GM18858 (cell line): Measurements from ENCODE around the gene FAHD1.

Source experiments
- ATAC-seq: cut with Tn5 transposase; IDR thresholded peaks from one replicate; pipeline ENCODE4 v1.9.1; 2021; ENCODE audit not compliant: unreplicated experiment

Gene FAHD1

DNA sequence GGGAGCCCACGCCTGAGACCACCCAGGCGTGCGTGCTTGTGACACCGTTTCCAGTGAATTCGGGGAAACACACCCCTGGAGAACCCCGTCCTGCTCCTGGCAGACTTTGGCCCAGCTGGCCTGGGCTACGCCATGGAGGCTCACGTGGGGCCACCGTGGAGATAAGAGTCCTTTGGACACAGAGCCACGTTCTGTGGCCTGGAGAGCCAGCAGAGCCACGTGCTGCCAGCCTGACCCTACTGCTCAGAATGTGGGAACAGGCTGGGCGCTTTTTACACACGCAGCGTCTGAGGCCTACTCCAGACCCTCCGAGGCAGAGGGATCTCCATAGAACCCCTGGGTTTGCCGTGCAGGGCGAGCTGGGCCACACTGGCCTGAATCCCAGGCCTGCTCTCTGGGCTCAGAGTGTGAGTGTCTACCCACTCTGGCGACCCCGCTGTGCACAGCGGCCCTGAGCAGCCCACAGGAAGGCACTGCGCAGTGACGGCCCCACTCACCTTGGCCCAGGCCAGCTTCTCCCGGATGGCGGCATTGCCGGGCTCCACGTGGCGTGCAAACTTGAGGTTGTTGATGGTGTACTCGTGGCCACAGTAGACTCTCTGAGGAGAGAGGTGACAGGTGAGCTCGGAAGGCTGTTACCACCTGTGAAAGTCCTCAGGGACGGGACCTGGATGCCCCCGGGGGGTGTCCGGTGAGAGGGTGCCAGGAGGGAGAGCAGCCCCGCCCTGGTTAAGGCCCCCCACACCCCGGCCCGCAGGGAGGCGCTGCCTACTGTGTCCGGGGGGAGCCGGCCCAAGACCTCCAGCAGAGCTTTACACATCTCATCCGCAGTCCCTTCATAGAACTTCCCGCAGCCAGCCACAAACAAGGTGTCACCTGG is 10.4 kb upstream of the FAHD1 start:
- no peak for ATAC-seq

GRCh38 chr16:1817276-1817589 is 9.8 kb upstream of the FAHD1 start:
- ATAC-seq: no peak

DNA sequence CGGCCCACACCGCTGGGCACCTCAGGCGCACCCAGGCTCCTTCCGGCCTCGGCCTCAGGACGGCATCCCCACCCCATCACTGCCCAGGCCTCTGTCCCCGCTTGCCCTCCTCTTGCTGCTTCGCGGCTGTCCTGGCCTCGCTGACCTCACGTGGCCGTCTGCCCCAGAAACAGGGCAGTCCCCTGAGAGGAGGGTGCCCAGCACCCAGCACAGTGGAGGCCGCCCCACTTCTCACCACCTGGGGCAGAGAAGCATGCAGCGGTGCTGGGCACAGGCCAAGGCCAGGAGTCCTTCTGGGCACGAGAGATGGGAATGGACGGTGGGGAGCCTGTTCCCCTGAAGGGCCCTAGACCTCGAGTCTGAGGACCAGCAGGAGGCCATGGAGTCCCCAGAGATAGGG is 9.3 kb upstream of the FAHD1 start:
- ATAC-seq: no peak

- ATAC-seq: no peak
Measured at GRCh38 chr16:1818204-1818872, 8.7 kb upstream of the FAHD1 start.

DNA sequence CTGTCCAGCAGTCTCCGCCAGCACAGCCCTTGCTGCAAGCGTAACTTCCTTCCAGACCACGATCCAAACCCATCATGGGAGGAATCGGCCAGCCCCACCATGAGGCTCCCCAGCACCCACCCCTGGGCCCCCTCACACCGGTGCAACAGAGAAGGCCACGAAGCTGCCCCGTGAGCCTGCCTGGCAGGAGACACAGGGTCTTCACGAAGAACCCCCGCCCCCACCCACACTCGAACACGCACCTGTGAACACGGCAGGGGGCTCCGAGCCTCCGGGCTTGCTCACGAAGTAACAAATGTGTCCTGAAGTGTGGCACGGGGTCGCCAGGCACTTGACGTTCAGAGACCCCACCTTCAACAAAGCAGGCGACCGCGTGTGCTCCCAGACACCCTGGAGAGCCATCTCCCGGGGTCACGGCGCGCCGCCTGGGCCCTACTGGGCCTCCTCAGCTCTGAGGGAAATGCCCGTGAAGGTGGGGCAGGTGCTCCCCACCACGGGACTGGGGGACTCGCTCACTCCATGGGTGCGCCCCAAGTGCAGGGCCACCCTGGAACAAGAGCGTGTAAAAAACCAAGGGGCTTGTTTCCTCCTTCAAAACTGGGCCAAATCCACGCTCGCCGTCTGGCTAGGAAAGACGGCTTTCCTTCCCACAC is 8.0 kb upstream of the FAHD1 start:
- ATAC-seq: no peak

GRCh38 chr16:1819611-1820010 is 7.4 kb upstream of the FAHD1 start:
- ATAC-seq: no peak

DNA sequence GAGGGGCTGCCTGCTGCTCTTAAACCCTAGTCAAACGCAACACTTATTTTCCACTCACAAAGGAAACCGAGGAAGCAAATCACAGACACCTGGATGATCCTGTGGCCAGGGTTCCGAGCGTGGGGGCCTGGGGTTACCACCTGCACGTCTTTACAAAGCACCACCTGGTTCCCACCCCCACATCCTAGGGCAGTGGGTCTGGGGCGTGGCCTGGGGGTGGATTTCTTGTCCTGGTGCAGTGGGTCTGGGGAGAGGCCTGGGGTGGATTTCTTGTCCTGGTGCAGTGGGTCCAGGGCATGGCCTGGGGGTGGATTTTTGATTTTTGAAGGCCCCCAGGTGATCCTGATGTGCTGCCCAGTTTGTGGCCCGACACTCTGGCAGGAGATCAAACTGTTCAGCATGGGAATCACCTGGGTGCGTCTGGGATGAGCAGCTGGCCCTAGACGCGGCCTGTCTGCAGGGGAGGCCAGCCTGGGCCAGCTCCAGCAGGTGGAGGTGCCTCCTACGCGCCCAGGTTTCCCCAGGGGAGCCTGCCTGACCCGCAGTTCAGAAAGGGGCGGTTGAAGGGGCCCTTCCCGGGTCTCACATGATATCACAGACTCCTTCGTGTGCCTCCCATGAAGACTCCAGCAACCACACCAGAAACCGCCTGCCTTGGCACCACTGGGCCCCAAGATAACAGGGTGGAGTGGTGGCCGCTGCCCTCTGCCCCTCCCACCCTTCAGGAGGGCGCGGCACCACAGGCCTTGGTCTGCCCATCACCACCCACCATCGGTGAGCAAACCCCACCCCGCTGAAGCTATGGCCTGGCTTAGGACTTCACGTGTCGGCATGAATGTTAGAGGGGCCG is 6.7 kb upstream of the FAHD1 start:
- no peak for ATAC-seq

GRCh38 chr16:1820946-1821290 is 6.1 kb upstream of the FAHD1 start:
- no peak for ATAC-seq

DNA sequence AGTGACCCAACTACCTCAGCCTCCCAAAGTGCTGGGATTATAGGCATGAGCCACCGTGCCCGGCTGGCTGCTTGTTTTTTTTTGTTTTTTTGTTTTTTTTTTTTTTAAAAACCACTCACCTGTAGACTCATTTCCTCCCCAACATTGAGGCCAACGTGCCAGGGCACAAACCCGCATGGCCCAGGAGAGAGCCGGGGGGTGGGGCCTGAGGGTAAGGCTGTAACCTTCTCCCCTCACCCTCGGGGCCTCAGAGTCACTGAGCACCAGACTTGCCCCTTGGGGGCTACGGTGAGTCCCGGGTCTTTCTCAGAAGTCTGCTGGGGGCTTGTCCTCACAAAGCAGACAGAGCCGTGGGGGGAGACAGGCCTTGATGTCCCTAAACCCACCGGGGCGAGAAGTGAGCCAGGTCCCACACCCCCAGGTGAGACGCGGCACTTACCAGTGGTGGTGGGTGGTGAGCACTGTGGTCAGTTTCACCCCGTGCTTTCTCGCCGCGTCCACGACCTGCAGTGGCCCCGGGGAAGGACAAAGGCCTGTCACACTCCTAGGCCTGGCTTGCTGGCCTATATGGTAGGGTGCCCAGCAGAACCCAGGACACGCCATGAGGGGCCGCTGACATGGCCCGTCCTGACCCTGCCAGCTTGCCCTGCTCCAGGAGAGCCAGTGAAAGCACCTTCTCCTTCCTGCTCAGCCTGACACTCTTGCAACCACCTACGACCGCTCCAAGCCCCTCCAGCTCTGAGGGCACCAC is 5.0 kb upstream of the FAHD1 start:
- no peak for ATAC-seq

DNA sequence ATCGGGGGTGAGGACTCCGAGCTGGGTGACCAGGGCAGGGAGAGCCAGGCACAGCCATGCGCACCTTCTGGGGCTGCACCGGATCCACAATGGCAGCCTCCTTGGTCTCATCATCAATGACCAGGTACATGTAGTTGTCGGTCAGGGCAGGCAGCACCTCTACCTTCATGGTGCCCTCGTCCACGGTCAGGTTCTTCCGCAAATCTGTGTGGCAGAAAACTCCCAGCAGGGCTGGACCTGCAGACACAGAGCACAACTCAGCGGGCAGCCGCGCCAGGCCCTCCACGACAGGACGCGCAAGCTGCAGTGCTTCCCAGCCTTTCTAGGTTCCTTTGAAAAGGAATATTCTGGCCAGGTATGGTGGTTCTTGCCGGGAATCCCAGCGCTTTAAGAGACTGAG is 4.2 kb upstream of the FAHD1 start:
- no peak for ATAC-seq

DNA sequence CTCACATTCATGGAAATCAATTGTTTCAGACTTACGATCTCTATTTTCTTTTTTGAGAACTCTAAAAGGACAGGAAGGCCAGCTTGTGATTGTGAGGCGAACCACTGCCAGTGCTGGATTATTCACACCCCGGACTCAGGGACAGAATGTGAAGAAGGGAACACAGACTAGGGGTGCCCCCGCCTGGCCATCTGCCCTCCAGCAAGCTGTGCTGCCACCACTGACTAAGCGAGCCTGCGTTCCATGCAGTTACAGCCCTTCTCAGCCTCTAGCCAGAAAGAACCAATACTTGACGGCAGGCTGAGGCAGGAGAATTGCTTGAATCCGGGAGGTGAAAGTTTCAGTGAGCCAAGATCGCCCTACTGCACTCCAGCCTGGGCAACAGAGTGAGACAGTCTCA is 3.2 kb upstream of the FAHD1 start:
- no peak for ATAC-seq

GRCh38 chr16:1825381-1825863 is 1.6 kb upstream of the FAHD1 start:
- no peak for ATAC-seq

- peak; percentile 32 for ATAC-seq
Measured at GRCh38 chr16:1825864-1826690, 929 bp upstream of the FAHD1 start.

- ATAC-seq: no peak
Measured at GRCh38 chr16:1828645-1829410, 1.8 kb downstream of the FAHD1 start.

- no peak for ATAC-seq
Measured at GRCh38 chr16:1830213-1830612, 3.2 kb downstream of the FAHD1 start.

DNA sequence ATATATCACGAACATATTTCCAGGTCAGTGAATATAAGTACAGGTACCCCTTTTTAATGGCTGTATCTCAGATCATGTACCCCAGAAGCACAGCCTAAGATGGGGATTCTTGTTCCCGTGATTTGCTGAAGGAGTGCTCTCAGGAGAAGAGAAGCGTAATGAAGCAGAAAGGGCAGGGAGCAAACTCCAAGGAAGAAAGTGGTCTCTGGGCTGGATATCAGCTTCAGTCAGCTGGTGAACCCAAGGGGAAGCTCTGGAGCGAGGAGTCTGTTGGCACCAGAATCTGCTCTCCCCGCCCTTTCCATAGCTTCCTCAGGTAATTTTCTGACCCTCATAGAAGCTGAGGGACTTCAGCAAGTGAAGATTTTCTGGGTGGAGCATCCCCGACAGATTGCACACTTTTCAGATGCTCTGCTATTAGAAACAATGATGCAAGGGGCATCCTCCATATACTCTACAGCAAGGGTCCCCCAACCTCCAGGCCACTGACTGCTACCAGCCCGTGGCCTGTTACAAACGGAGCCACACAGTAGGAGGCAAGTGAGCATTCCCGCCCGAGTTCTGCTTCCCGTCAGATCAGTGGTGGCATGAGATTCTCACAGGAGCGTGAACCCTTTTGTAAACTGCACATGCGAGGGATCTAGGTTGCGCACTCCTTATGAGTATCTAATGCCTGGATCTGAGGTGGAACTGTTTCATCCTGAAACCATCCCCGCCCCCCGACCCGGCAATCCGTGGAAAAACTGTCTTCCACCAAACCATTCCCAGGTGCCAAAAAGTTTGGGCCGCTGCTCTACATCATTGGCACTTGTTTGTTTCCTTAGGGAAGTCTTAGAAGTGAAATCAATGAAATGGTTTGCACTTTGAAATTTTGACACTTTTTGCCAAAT is 4.4 kb downstream of the FAHD1 start:
- no peak for ATAC-seq

GRCh38 chr16:1832838-1833454 is 5.9 kb downstream of the FAHD1 start:
- ATAC-seq: no peak
